Measurements from ENCODE around the gene PRMT5. TPM values are rescaled to one million over a fixed set of nuclear protein-coding genes. Genes with fewer than 3 reads are reported as not detected.
"Not testable (repeated sequence)": the region's sequence is repeated elsewhere in the genome, so short reads cannot be mapped to it uniquely, and the experiment has no call there.

Gene PRMT5
- total RNA-seq, 3 donors from 2014 or later (not counting 1 experiment from before 2014, with no cell fraction given) = 16.3 to 22.4 (median 18.5) TPM

- peak within 1 kb of the TSS; percentile 99 for H3K4me3 Mint-ChIP-seq
- ATAC-seq (peak; percentile 86 to 97 (median 91)), DNase-seq (peak; percentile 99 to 100)
- no peaks in the 10 kb centered on the region for H3K36me3 Mint-ChIP-seq
- Histone ChIP-seq H3K4me1 (ENCODE audit: control insufficient read depth, insufficient read depth, low read length) (peaks cover 21% of the 10 kb centered on the region), H3K9me3 (ENCODE audit: control insufficient read depth, insufficient read depth, low read length) (no peaks in the 10 kb centered on the region), H3K4me3 (ENCODE audit: low read length) (peak within 1 kb of the TSS; percentile 64), H3K27me3 (ENCODE audit: control insufficient read depth, insufficient read depth, low read length) (no peaks in the 10 kb centered on the region), H3K36me3 (ENCODE audit: control insufficient read depth, insufficient read depth, low read length) (peaks cover 17% of the 10 kb centered on the region), H3K27ac (ENCODE audit: low read length) (peak within 1 kb of the TSS; percentile 96)
- WGBS (ENCODE audit: insufficient coverage) = under 1% methylated on average over 46 of the region's 46 CpGs
- H3K27ac Mint-ChIP-seq = peak within 1 kb of the TSS; percentile 100
- H3K4me1 Mint-ChIP-seq = peaks cover 25 to 30% of the 10 kb centered on the region in 2 donors
- peaks cover 0 to 3% of the 10 kb centered on the region in 2 donors for H3K27me3 Mint-ChIP-seq (ENCODE audit: low read depth in 2 of 2)
- TF ChIP-seq, protein P1, sequence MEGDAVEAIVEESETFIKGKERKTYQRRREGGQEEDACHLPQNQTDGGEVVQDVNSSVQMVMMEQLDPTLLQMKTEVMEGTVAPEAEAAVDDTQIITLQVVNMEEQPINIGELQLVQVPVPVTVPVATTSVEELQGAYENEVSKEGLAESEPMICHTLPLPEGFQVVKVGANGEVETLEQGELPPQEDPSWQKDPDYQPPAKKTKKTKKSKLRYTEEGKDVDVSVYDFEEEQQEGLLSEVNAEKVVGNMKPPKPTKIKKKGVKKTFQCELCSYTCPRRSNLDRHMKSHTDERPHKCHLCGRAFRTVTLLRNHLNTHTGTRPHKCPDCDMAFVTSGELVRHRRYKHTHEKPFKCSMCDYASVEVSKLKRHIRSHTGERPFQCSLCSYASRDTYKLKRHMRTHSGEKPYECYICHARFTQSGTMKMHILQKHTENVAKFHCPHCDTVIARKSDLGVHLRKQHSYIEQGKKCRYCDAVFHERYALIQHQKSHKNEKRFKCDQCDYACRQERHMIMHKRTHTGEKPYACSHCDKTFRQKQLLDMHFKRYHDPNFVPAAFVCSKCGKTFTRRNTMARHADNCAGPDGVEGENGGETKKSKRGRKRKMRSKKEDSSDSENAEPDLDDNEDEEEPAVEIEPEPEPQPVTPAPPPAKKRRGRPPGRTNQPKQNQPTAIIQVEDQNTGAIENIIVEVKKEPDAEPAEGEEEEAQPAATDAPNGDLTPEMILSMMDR (IDR thresholded peaks at IDR 0.05) = no peak
- intact Hi-C loops (cut with micrococcal nuclease) = loop anchor here (1.0 to 10.0 kb wide), 9 partner anchors 10 to 994 kb away; partner anchors contain the start of genes DAD1, OXA1L, PABPN1 and PRMT5
- H3K9me3 Mint-ChIP-seq = no peaks in the 10 kb centered on the region
Observed at GRCh38 chr14:22918804-22919600, 10.2 kb downstream of the PRMT5 start, which contains the start of gene RBM23. RBM23 (minus strand) TSS chr14:22919149.

GRCh38 chr14:22915886-22916521 lies 13.2 kb downstream of the PRMT5 start:
- DNase-seq (no peak), ATAC-seq (no peak)
- Mint-ChIP-seq H3K9me3 (no peaks in the 10 kb centered on the region), H3K4me1 (peaks cover 31 to 46% of the 10 kb centered on the region in 2 donors), H3K36me3 (no peaks in the 10 kb centered on the region), H3K27ac (peak overlapping the region; percentile 47 to 100), H3K4me3 (no peak overlapping the region), H3K27me3 (ENCODE audit: low read depth in 2 of 2) (peaks cover 0 to 3% of the 10 kb centered on the region in 2 donors)
- Histone ChIP-seq H3K27ac (ENCODE audit: low read length) (no peak overlapping the region), H3K36me3 (ENCODE audit: control insufficient read depth, insufficient read depth, low read length) (peaks cover 9% of the 10 kb centered on the region), H3K4me3 (ENCODE audit: low read length) (no peak overlapping the region), H3K4me1 (ENCODE audit: control insufficient read depth, insufficient read depth, low read length) (peaks cover 21% of the 10 kb centered on the region), H3K27me3 (ENCODE audit: control insufficient read depth, insufficient read depth, low read length) (no peaks in the 10 kb centered on the region), H3K9me3 (ENCODE audit: control insufficient read depth, insufficient read depth, low read length) (no peaks in the 10 kb centered on the region)
- WGBS (ENCODE audit: insufficient coverage) = 91% methylated on average over 8 of the region's 8 CpGs
- TF ChIP-seq, protein P1 (IDR thresholded peaks at IDR 0.05) = no peak
- intact Hi-C loops (cut with micrococcal nuclease) = loop anchor here (5.0 to 10.0 kb wide), 3 partner anchors 344 to 991 kb away; partner anchors contain the start of gene PABPN1

DNA sequence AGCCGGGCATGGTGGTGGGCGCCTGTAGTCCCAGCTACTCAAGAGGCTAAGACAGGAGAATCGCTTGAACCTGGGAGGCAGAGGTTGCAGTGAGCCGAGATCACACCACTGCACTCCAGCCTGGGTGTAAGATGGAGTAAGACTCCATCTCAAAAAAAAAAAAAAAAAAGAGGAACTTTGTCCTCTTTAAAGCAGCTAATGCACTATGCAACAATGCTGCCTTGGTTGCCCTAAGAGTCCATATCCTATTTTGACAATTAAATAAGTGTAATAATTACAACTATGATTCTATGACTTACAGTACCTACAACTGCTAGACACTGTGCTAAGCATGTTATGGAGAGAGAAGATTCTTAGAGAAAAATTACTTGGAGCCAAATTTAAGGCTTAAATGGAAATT lies 14.3 kb downstream of the PRMT5 start:
- not testable (repeated sequence) for H3K27ac Mint-ChIP-seq; H3K4me3 ChIP-seq (ENCODE audit: low read length); H3K27me3 Mint-ChIP-seq (ENCODE audit: low read depth in 2 of 2); DNase-seq; H3K9me3 Mint-ChIP-seq; H3K9me3 ChIP-seq (ENCODE audit: control insufficient read depth, insufficient read depth, low read length); H3K4me3 Mint-ChIP-seq; H3K27me3 ChIP-seq (ENCODE audit: control insufficient read depth, insufficient read depth, low read length); H3K27ac ChIP-seq (ENCODE audit: low read length); H3K36me3 Mint-ChIP-seq; H3K36me3 ChIP-seq (ENCODE audit: control insufficient read depth, insufficient read depth, low read length); ATAC-seq
- H3K4me1 ChIP-seq (ENCODE audit: control insufficient read depth, insufficient read depth, low read length) = peaks cover 20% of the 10 kb centered on the region
- peaks cover 31 to 44% of the 10 kb centered on the region in 2 donors for H3K4me1 Mint-ChIP-seq
- intact Hi-C loops (cut with micrococcal nuclease) = loop anchor here (5.0 to 10.0 kb wide), 3 partner anchors 343 to 990 kb away; partner anchors contain the start of gene PABPN1
- no CpG with 5 or more reads among the region's 4 CpGs for WGBS (ENCODE audit: insufficient coverage)

- ATAC-seq (no peak), DNase-seq (no peak)
- Histone ChIP-seq H3K27ac (ENCODE audit: low read length) (no peak overlapping the region), H3K9me3 (ENCODE audit: control insufficient read depth, insufficient read depth, low read length) (no peaks in the 10 kb centered on the region), H3K4me3 (ENCODE audit: low read length) (no peak overlapping the region), H3K27me3 (ENCODE audit: control insufficient read depth, insufficient read depth, low read length) (no peaks in the 10 kb centered on the region), H3K4me1 (ENCODE audit: control insufficient read depth, insufficient read depth, low read length) (no peaks in the 10 kb centered on the region), H3K36me3 (ENCODE audit: control insufficient read depth, insufficient read depth, low read length) (peaks cover 38% of the 10 kb centered on the region)
- Mint-ChIP-seq H3K27me3 (ENCODE audit: low read depth in 2 of 2) (no peaks in the 10 kb centered on the region), H3K4me1 (peaks cover 12 to 27% of the 10 kb centered on the region in 2 donors), H3K9me3 (no peaks in the 10 kb centered on the region), H3K36me3 (peaks cover 16% of the 10 kb centered on the region), H3K4me3 (no peak overlapping the region), H3K27ac (no peak overlapping the region)
- TF ChIP-seq, protein P1 (IDR thresholded peaks at IDR 0.05) = no peak
- intact Hi-C loops (cut with micrococcal nuclease) = loop anchor here (10.0 kb wide), 1 partner anchor 986 kb away; no protein-coding TSS in a partner anchor
- WGBS (ENCODE audit: insufficient coverage) = 91% methylated on average over 3 of the region's 5 CpGs
Observed at GRCh38 chr14:22910916-22911315, 18.3 kb downstream of the PRMT5 start.
